Posterior cingulate gyrus (tissue), 11 donors: ENCODE results near the gene CAMK1D.
"Not testable (repeated sequence)": the region's sequence is repeated elsewhere in the genome, so short reads cannot be mapped to it uniquely, and the experiment has no call there.

Experiments used
- DNase-seq, 10 donors: peaks; one replicate each; pipeline versions ENCODE4 v3.0.0 to v3.0.0-alpha.2; 2020 to 2021; ENCODE audit warnings: mixed read lengths in 3 of 10
- intact Hi-C: fragments of 100-400 bp; cut with DNase I; formaldehyde crosslinking; loops from one replicate; pipeline ENCODE4 v1.15.1; 2023

CAMK1D gene

DNA sequence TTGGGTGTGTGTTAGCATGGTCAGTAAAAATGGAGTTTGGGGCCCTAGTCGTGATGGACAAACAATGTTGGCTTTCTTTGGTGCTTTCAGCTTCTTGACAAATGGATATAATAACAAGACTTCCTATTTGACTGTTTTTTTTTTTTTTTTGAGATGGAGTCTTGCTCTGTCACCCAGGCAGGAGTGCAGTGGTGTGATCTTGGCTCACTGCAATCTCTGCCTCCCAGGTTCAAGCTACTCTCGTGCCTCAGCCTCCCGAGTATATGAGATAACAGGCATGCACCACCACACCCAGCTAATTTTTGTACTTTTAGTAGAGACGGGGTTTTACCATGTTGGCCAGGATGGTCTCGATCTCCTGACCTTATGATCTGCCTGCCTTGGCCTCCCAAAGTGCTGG lies 11.8 kb downstream of the CAMK1D start:
- peak in 1 of 10 donors; percentile 21 for DNase-seq
- intact Hi-C loops, result not testable (repeated sequence)

DNA sequence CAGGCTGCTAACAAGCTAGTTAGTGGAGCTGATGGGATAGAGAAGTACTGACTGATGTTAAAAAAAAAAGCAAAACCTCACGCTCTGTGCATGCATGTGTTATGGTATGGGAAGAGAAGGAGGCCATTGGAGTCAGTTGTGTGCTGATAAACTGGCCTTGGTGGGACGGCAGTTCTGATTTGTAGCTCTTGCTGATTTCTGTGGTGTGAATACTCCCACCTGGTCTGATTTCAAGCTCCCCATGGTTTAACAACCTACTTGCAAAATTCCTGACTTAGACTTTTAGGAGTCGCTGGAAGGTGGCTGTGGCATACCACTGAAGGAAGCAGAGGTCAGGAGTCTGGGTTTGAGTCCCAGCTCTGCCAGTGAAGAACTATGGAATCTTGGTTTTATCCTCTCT lies 15.2 kb downstream of the CAMK1D start:
- intact Hi-C loops, result no loop called here
- peak in 1 of 10 donors; percentile 3 for DNase-seq

DNA sequence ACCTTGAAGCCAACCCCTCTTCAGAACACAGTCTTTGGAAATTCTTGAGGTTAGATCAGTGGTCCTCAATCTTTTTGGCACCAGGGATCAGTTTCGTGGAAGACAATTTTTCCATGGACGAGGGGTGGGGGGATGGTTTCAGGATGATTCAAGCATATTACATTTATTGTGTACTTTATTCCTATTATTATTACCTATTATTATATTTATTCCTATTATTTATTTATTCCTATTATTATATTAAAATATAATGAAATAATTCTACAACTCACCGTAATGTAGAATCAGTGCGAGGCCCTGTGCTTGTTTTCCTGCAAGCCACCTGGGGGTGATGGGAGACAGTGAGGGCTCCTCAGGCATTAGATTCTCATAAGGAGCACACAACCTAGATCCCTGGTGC lies 17.9 kb downstream of the CAMK1D start:
- intact Hi-C loops, result no loop called here

DNA sequence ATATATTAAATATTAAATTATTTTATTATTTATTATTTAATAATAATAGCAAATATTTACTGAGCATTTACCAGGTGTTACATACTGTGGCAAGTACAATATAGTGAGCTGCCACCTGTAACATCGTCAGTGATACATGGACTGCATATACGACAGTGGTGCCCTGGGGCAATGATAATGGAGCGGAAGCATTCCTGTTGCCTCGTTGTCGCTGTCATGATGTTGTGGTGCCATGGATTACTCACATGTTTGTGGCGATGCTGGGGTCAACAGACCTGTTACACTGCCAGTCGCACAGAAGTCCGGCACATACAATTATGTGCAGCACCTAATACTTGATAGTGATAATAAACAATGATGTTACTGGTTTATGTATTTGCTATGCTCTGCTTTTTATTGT lies 20.6 kb downstream of the CAMK1D start:
- intact Hi-C loops, result no loop called here
- DNase-seq, result peak in 1 of 10 donors; percentile 9

More for the DNA sequence above, 17.9 kb downstream of the CAMK1D start:
- no peak for DNase-seq

DNA sequence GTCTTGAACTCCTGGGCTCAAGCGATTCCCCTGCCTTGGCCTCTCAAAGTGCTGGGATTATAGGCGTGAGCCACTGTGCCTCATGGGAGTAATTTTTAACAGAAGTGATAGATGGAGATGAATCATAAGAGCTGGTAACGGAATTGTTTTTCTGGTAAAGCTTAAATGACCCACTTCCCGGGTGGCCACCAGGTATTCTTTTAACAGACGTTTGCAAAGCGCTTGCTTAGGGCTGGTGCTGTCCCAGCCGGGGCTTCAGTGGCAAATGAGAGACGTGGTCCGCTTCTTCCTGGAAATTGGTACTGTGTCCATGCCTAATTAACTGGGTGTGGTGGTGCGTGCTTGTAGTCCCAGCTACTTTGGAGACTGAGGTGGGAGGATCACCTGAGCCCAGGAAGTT lies 23.5 kb downstream of the CAMK1D start:
- peak in 1 of 10 donors; percentile 1 for DNase-seq
- intact Hi-C loops, result no loop called here

DNA sequence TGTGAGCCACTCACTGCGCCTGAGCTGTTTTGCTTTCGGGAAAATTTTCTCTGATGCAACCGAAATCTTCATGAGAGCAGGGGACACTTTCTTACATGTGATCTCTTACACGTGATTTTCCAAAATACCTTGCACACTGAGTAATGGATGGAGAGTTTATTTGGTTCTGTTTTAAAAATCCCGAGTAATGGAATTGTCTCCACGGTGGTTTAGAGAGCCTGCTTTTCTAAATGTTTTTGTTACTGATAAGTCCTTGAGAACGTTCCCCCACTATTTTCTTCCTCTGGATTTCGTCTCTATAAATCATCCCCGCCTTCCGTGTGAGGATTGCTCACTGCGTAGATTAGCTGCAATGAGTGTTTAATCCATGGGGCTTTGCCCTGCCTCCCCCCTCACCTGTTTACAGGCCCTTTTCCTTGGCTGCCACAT lies 25.7 kb downstream of the CAMK1D start:
- intact Hi-C loops, result no loop called here
- DNase-seq, result peak in 1 of 10 donors; percentile 39

DNA sequence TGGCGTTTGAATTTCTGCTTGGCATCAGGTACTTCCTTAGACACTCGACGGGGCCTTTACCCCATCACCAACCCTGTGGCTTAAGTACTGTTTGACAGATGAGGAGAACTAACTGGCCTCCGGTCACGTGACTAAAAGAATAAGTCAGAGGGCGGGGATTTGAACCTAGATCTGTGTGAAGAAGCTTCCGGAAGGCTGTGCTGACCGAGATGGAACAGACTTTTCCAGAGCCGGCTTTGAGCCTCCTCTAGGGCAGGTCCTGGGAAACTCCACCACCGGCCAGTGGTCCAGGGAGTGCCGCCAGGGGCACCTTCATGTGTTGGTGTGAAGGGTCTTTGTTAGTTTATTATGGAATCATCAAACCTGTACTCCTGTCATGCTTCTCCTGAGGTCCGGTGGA lies 26.9 kb downstream of the CAMK1D start:
- DNase-seq, result peak in 1 of 10 donors; percentile 9
- intact Hi-C loops, result no loop called here

DNA sequence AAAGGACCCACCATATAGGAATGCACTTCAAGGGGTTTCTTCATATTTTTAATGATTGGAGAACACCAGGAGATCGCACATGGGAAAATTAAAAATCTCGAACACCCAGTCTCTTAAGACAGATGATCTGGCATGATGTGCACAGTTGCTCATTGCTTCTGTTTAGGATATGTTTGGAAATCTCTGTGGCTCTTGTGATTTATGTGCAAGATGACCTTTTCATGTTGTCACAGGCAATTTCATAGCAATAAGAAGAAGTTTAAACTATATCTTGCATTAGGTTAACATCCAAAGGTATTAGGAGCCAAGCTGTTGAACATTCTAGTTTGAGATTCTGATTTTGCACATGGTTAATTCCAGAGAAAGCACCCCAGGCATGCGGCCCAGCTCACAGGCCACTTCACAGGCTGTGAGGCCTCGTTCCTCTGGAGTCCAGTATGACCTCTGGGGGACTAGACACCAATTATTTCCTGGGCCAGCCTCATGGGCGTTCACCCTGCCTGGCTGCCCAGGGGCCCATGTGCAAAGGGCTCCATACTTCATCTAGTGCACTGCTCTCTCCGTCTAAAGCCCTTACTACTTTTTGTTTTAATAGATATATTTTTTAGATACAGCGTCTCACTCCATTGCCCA lies 28.4 kb downstream of the CAMK1D start:
- intact Hi-C loops, result no loop called here
- peak in 1 of 10 donors; percentile 61 for DNase-seq

DNA sequence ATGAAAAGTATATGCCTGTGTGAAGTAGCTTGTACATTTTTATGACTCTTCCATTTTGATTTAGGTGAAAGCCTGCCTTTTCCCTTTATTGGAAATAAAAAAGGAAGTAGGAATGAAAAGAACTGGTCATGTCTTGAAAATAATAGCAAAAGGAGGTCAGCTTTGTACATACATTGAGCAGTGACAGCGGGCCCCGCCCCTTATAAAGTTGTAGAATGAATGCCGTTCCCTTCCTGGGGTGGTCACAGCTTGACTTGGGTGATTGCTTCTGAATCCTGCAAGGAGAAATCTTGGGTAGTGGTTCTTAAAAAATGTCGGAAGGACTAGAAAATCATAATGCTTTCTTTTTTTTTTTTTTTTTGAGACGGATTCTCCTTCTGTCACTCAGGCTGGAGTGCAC lies 31.7 kb downstream of the CAMK1D start:
- intact Hi-C loops, result no loop called here

DNA sequence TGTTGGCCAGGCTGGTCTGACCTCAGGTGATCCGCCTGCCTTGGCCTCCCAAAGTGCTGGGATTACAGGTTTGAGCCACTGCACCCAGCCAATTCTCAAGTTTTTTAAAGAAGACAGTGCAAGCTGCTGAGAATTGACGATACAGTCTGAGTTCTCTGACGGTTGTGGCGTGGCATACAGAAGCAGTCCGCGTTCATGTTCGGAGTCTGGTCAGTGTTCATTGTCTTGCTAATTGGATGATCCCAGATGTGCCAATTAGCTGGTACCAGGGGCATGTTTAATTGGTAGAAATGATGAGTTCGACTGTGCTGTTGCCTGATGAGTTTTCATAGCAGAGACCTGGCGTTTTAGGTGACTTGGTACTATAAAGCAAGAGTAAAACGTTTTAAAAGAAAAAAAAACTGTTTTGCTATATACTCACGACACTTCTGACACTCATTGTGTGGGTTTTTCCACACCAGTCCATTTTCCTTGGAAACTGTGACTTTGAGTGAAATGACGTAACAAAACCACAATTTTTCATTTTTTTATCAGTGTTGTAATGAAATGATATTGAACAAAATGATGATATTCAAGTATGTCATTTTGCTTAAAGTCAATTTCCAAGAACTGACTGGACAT lies 32.3 kb downstream of the CAMK1D start:
- peak in 1 of 10 donors; percentile 16 for DNase-seq
- intact Hi-C loops, result no loop called here

More for the DNA sequence above, 31.7 kb downstream of the CAMK1D start:
- peak in 1 of 10 donors; percentile 42 for DNase-seq

DNA sequence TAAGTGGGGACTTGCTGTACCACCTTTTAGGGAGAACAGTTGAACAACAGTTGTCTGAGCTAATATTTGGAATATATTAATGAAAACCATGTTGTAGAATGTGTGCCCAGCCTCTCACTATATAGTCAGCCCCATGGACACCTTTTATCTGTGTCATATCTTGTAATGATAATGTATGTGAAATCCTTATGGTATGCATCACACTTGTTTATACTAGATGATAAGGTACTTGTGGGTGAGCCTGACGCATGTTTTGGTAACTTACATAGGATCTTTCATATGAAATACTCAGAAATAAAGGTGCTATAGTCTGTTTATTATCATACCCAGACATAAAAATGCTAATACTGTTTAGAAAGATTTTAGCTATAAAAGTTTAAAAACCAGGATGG lies 32.8 kb downstream of the CAMK1D start:
- intact Hi-C loops, result no loop called here
- DNase-seq, result no peak

DNA sequence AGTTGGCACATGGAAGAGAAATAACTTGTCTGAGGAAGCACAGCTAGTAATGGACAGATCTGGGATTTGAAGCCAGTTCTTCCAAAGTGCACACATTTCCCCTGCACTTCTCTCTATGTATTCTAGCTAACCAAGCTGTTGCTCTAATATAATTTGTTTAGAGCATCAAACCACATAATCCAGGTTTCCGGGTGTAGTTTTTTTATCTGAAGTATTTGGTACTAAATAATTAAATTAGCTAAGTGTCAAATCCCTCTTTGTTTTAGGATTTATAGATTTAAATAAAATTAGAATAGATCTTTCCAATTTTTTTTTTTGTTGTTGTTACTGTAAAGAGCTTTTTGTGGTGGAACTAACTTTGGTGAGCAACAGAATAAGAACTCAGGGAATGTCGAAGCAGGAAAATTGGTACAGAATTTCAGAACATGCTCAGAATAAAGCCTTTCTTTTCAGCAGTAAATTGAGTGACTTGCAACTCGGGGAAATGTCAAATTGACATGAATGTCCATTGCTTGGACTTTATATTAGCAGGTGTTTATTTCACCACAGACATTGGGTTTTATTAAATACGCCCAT lies 33.7 kb downstream of the CAMK1D start:
- DNase-seq, result no peak
- intact Hi-C loops, result no loop called here

DNA sequence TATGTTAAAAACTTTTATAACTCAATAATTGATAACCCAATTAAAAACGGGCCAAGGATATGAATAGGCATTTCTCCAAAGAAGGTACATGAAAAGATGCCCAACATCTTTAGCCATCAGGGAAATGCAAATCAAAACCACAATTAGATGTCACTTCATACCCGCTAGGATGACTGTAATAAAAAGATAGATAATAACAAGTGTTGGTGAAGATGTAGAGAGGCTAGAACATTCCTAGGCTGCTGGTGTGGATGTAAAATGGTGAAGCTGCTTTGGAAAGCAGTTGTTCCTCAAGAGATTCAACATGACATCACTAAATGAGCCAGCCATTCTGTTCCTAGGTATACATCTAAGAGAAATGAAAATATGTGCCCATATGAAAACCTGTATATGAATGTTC lies 35.6 kb downstream of the CAMK1D start:
- intact Hi-C loops, result no loop called here
- no peak for DNase-seq

DNA sequence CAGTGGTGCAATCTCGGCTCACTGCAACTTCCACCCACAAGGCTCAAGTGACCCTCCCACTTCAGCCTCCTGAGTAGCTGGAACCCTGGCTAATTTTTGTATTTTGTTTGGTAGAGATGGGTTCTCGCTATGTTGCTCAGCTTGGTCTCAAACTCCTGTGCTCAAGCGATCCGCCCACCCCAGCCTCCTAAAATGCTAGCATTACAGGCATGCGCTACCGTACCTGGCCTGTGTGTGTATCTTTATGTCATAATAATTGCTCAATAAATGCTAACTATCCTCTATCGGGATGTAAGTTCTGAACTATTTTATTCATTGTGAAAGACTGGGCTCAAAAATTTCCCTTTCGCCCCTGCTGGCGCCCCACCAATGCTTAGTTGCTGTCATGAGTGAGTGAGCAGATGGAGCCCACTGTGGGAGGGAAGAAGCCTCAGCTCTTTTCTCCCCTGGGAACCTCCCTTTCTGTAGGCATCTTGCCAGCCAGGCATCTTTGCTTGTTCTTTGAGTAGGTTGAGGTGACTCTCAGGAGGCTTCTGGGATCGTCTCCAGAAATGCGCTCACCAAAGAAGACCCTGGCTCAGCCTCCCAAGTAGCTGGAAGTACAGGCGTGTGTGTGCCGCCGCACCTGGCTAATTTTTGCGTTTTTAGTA lies 38.3 kb downstream of the CAMK1D start:
- intact Hi-C loops, result no loop called here

DNA sequence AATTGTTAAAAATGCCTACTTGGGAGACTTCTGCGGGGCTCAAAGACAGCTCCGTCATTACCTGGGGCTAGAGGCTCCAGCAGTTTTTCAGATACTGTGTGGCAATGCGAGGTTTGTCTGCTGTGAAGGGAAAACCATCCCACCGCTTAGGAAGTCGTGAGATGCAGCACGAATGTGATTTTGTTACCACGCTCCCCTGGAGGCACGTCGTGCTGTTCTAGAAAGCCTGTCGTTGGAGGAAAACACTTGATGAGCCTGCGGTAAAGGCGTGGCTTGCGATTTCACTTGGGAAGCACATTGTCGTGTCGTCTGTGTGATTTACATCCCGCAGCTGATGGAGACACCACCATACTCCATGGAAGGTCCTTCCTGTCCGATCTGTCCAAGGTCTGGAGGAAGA lies 39.3 kb downstream of the CAMK1D start:
- peak in 5 of 10 donors; percentile 35 to 90 (median 76) for DNase-seq
- intact Hi-C loops, result no loop called here

More for the DNA sequence above, 38.3 kb downstream of the CAMK1D start:
- DNase-seq, result peak in 2 of 10 donors; percentile 32 to 71

DNA sequence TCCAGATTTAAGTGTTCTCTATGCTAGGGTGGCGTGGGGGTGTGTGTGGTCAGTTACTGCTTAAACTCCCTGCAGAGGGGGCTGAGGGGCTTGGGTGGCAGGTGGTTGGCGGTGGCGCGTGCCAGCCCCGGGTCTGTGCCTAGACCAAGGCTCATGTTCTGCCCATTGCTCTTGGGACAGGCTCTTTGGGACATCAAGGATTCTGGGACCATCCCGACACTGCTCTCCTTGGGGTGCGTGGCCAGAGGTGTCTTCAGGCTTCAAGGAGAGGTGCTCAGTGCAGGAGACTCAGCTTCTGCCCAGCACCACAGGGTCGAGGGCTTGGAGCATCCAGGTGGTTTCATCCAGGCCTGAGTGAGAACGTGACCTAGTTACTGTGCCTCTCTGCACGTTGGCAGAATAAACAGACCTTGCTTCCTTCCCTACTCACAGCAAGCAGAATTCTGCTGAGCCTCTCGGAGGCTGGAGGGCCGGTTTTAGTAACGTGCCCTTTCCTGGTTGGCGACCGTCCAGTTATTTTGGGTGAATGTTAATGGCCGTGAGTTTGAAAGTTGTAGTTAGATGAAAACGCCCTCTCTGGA lies 39.9 kb downstream of the CAMK1D start:
- DNase-seq, result peak in 1 of 10 donors; percentile 49
- intact Hi-C loops, result no loop called here

DNA sequence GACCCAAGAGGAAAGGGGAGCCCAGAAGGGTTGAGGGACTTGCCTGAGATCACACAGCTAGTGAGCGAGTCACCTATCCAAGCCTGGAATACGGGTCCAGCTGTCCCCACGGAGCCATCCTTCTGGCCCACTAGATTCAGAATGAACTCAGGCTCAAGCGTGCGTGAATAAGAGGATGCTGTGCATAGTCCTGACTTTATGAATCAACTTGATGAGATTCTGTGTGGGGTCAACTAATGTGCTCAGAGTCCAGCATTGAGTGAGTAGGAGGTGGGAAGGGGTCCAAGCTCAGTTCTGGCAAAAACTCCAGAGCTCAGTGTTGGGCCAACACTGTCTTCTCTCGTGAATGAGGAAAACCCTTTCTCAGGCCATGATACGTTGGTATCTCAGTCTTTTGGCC lies 41.4 kb downstream of the CAMK1D start:
- intact Hi-C loops, result no loop called here
- peak in 1 of 10 donors; percentile 30 for DNase-seq

DNA sequence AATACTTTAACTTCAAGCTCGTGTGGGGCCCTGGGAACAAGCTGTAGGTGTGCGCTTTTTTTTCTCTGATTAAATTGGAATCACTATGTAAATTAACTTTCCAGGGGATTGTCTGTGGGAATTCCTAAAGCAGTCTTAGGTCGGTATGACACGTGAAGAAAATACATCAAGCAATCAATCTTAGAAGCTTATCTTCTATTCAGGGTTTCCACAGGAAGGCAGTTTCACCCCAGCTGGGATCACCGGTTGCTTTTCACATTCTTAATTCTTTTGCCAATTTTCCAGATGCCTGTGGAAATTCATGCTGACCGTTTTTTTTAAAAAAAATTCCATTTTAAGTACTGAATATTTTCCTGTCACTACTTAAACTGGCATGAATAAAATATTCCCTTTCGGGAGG lies 41.9 kb downstream of the CAMK1D start:
- intact Hi-C loops, result no loop called here
- DNase-seq, result peak in 1 of 10 donors; percentile 14

DNA sequence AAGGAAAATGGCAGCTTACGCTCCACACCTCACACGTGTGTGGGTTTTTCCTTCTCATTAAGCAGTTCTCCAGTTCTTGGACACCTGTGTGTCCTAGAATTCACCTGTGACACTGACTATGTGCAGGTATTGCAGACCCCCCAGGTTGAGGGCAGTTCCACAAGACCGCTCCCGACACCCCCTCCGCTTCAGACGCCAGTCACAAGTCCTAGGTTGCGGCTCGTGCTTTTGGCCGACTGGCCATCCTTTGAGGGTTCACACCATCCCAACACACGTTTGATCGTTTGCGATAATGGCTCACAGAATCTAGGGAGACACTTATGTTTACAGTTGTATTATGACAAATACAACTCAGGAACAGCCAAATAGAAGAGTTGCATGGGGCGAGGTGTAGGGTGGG lies 44.5 kb downstream of the CAMK1D start:
- intact Hi-C loops, result no loop called here
- DNase-seq, result peak in 1 of 10 donors; percentile 64

DNA sequence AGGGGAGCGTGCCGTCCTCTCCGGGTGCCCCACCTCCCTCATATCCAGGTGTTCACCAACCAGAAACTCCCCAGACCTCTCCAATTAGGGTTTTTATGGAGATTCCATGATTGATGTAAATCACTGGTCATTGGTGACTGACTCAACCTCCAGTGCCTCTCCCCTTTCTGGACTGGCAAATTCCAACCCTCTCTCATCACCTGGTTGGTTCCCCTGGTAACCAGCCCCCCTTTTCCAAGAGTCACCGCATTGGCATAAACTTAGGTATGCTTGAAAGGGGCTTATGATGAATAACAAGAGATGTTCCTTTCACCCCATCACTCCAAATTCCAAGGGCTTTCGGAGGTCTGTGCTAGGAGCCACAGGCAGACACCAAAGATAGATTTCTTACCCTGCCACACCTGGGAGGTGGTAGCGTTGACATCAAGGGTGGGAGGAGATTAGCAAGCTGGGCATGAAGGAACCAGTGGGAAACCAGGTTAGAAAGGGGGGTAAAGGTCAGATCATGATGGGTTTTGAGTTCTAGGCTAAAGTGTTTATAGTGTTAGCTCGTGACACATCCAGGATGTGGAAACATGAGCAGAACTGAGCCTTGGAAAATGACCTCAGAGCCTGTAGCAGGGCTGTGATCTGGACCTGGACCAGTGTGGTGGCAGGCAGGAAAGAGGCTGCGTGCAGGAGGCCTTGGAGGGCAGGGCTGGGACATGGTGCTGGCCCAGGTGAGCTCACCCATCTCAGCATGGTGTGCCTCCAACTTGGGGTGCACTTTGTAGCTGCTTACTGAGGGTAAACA lies 45.1 kb downstream of the CAMK1D start:
- peak in 1 of 10 donors; percentile 30 for DNase-seq
- intact Hi-C loops, result no loop called here
